RWPE2 (cell line): Measurements from ENCODE around the gene STX1B.

Experiments
- ATAC-seq: fragments of 200-7000 bp; cut with Tn5 transposase; 3 replicates; pipeline ENCODE4 v1.9.1; 2021; ENCODE audit warnings: low read depth
- DNase-seq: peaks from one replicate; pipeline ENCODE4 v3.0.0-alpha.2; 2020; ENCODE audit warnings: low spot score
- H3K27ac ChIP-seq: fragments of 450-650 bp; 2 replicates; pipeline ENCODE4 v1.5.1; 2017; ENCODE audit warnings: mild to moderate bottlenecking; ENCODE audit not compliant: poor library complexity, severe bottlenecking
- H3K27me3 ChIP-seq: fragments of 250-450 bp; sonication (Bioruptor Pico); 2 replicates; pipeline ENCODE4 v1.5.1; 2021; ENCODE audit warnings: mild to moderate bottlenecking, moderate library complexity; ENCODE audit not compliant: insufficient read depth, poor library complexity, severe bottlenecking
- H3K36me3 ChIP-seq: fragments of 250-450 bp; sonication (Bioruptor Pico); 2 replicates; pipeline ENCODE4 v1.5.1; 2020; ENCODE audit warnings: low read depth, mild to moderate bottlenecking, moderate library complexity
- H3K4me1 ChIP-seq: fragments of 250-450 bp; sonication (Bioruptor Pico); 2 replicates; pipeline ENCODE4 v1.5.1; 2021; ENCODE audit warnings: mild to moderate bottlenecking, moderate library complexity; ENCODE audit not compliant: insufficient read depth, poor library complexity, severe bottlenecking
- H3K4me3 ChIP-seq: fragments of 250-450 bp; sonication (Bioruptor Pico); 2 replicates; pipeline ENCODE4 v1.5.1; 2021; ENCODE audit warnings: mild to moderate bottlenecking, moderate library complexity; ENCODE audit not compliant: severe bottlenecking
- H3K9me3 ChIP-seq: fragments of 250-450 bp; sonication (Bioruptor Pico); 2 replicates; pipeline ENCODE4 v1.5.1; 2021; ENCODE audit warnings: mild to moderate bottlenecking, moderate library complexity; ENCODE audit not compliant: severe bottlenecking
- TF ChIP-seq, protein P1 (sequence below): fragments of 450-650 bp; IDR thresholded peaks from one replicate; pipeline ENCODE4 v1.5.1; 2017; ENCODE audit warnings: mild to moderate bottlenecking, moderate library complexity; ENCODE audit not compliant: poor library complexity, severe bottlenecking

Gene STX1B

DNA sequence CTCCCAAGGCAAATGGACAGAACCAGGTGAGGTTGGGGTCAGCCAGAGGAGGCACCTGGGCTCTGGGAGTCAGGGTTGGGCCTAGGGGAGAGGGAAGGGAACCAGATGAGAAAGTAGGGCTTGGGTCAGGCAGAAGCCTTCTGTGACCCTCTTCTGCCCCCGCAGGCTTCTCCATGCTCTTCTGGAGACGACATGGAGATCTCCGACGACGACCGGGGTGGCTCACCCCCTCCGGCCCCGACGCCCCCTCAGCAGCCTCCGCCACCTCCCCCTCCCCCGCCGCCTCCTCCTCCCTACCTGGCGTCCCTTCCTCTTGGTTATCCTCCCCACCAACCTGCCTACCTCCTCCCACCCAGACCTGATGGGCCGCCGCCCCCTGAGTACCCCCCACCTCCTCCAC is 45.0 kb downstream of the STX1B start:
- H3K4me3 ChIP-seq: no peak overlapping the region
- peak; percentile 25; the same call in 1 of the 3 replicates for ATAC-seq
- DNase-seq: no peak
- H3K4me1 ChIP-seq: no peaks in the 10 kb centered on the region
- H3K9me3 ChIP-seq: no peaks in the 10 kb centered on the region
- H3K36me3 ChIP-seq: peaks cover 94% of the 10 kb centered on the region
- no peak overlapping the region for H3K27ac ChIP-seq
- TF ChIP-seq, protein P1, sequence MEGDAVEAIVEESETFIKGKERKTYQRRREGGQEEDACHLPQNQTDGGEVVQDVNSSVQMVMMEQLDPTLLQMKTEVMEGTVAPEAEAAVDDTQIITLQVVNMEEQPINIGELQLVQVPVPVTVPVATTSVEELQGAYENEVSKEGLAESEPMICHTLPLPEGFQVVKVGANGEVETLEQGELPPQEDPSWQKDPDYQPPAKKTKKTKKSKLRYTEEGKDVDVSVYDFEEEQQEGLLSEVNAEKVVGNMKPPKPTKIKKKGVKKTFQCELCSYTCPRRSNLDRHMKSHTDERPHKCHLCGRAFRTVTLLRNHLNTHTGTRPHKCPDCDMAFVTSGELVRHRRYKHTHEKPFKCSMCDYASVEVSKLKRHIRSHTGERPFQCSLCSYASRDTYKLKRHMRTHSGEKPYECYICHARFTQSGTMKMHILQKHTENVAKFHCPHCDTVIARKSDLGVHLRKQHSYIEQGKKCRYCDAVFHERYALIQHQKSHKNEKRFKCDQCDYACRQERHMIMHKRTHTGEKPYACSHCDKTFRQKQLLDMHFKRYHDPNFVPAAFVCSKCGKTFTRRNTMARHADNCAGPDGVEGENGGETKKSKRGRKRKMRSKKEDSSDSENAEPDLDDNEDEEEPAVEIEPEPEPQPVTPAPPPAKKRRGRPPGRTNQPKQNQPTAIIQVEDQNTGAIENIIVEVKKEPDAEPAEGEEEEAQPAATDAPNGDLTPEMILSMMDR: no peak
- H3K27me3 ChIP-seq: no peaks in the 10 kb centered on the region

DNA sequence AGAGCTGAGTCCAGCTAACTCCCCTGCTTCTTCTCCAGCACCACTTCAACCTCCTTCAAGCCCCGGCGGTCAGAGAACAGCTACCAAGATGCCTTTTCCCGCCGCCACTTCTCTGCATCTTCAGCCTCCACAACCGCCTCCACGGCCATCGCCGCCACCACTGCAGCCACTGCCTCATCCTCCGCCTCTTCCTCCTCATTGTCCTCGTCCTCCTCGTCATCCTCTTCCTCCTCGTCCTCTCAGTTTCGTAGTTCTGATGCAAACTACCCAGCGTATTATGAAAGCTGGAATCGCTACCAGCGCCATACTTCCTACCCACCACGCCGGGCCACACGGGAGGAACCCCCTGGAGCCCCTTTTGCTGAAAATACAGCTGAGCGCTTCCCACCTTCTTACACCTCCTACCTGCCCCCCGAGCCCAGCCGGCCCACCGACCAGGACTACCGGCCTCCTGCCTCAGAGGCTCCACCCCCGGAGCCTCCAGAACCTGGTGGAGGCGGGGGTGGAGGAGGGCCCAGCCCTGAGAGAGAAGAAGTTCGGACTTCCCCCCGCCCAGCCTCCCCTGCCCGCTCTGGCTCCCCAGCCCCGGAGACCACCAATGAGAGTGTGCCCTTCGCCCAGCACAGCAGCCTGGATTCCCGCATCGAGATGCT is 45.7 kb downstream of the STX1B start:
- DNase-seq (no peak), ATAC-seq (no peak)
- no peaks in the 10 kb centered on the region for H3K9me3 ChIP-seq
- H3K36me3 ChIP-seq: peaks cover 94% of the 10 kb centered on the region
- no peaks in the 10 kb centered on the region for H3K4me1 ChIP-seq
- H3K27me3 ChIP-seq: no peaks in the 10 kb centered on the region
- H3K4me3 ChIP-seq: no peak overlapping the region
- TF ChIP-seq, protein P1: no peak
- H3K27ac ChIP-seq: no peak overlapping the region

DNA sequence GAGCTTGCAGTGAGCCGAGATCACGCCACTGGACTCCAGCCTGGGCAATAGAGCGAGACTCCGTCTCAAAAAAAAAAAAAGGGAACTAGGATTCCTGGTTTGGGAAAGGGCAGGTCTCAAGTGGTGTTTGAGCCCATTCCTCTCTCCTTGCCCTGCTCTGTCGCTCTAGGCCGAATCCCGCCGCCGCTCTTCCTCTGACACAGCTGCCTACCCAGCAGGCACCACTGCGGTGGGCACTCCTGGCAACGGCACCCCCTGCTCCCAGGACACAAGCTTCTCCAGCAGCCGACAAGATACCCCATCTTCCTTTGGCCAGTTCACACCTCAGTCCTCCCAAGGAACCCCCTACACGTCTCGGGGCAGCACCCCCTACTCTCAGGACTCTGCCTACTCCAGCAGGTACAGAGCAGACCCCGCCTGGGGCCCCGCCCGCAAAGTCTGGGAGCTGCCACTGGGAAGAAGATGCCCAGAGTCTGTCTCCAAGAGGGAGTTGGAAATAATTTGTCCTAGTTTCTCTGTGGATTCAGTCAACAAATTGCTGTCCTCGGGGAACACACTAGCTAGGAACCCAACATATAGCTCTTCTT is 46.4 kb downstream of the STX1B start:
- Histone ChIP-seq H3K27me3 (no peaks in the 10 kb centered on the region), H3K36me3 (peaks cover 94% of the 10 kb centered on the region), H3K4me1 (no peaks in the 10 kb centered on the region), H3K9me3 (no peaks in the 10 kb centered on the region), H3K4me3 (no peak overlapping the region), H3K27ac (no peak overlapping the region)
- TF ChIP-seq, protein P1: no peak
- DNase-seq (no peak), ATAC-seq (no peak)

DNA sequence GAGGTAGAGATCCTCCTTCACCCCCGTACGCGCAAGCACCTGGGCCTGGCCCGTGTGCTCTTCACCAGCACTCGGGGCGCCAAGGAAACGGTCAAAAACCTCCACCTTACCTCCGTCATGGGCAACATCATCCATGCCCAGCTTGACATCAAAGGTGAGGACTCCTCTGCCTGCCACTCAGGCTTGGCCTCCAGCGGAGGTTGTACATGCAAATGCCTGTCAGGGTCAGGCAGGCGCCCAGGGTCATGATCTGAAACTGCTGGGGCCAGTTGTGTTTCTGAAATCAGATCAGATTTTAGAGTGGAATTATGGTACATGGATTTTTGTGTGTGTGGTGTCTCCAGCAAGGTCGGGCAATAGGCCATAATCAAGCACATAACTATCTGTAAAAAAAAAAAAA is 49.1 kb downstream of the STX1B start:
- DNase-seq (no peak), ATAC-seq (no peak)
- Histone ChIP-seq H3K4me1 (no peaks in the 10 kb centered on the region), H3K27ac (no peak overlapping the region), H3K27me3 (no peaks in the 10 kb centered on the region), H3K9me3 (no peaks in the 10 kb centered on the region), H3K4me3 (no peak overlapping the region), H3K36me3 (peaks cover 71% of the 10 kb centered on the region)
- TF ChIP-seq, protein P1: no peak
